Uterus (tissue), 2 donors: ENCODE results near the gene NUBP2.

Experiments
- CTCF ChIP-seq, 4 experiments: fragments of 200-600 bp in 2 of 4; fragments of 450-650 bp in 2 of 4; sonication (generic) in 2 of 4; IDR thresholded peaks; one replicate each; pipeline ENCODE4 v1.5.1; 2016 to 2019; ENCODE audit warnings: antibody characterized with exemption in 4 of 4, mild to moderate bottlenecking in 2 of 4, moderate library complexity in 1 of 4
- POLR2A ChIP-seq, 2 donors: fragments of 450-650 bp; IDR thresholded peaks; one replicate each; pipeline ENCODE4 v1.6.1; 2016; ENCODE audit warnings: antibody characterized with exemption in 2 of 2, mild to moderate bottlenecking in 1 of 2, moderate library complexity in 1 of 2

- TF ChIP-seq CTCF (IDR thresholded peaks at IDR 0.05) (no peak), POLR2A (IDR thresholded peaks at IDR 0.05) (no peak)
Measured at GRCh38 chr16:1760911-1761310, 21.8 kb upstream of the NUBP2 start.
